ENCODE results near the gene CCDC71.
A peak's percentile ranks its signal among the peaks of the same experiment; 100 is the strongest.

- TF ChIP-seq CTCF (IDR thresholded peaks at IDR 0.05) = no peak
- TF ChIP-seq POLR2A (IDR thresholded peaks at IDR 0.05) = peak in 1 of 2 donors; percentile 35
Measured at GRCh38 chr3:49165771-49166751, at the start of gene CCDC71.

Data from adrenal gland (tissue), 5 donors.